ENCODE data around the gene ELP4. TPM values are rescaled to one million over a fixed set of nuclear protein-coding genes. Genes with fewer than 3 reads are reported as not detected.

The ELP4 gene
- total and polyA plus RNA-seq, 2 donors (not counting 1 experiment from before 2014, with no cell fraction given) = 7.1 to 31.3 TPM

GRCh38 chr11:31606893-31607292 is 97.3 kb downstream of the ELP4 start:
- Mint-ChIP-seq H3K27ac (no peak overlapping the region), H3K4me3 (no peak overlapping the region), H3K27me3 (no peaks in the 10 kb centered on the region), H3K9me3 (ENCODE audit: insufficient read depth) (no peaks in the 10 kb centered on the region), H3K4me1 (no peaks in the 10 kb centered on the region)
- no peaks in the 10 kb centered on the region for H3K4me1 ChIP-seq (ENCODE audit: control insufficient read depth in 2 of 2, insufficient read depth in 2 of 2, low read length in 2 of 2)
- H2AFZ ChIP-seq (ENCODE audit: insufficient read depth, low read depth, low read length, poor library complexity, severe bottlenecking) = no peak overlapping the region
- H3K27me3 ChIP-seq (replicated peaks in 1 of 4; ENCODE audit: control extremely low read depth in 1 of 4, control insufficient read depth in 3 of 4, insufficient read depth in 4 of 4, low read length in 3 of 4) = no peaks in the 10 kb centered on the region
- no peak overlapping the region for H3K4me2 ChIP-seq (replicated peaks; ENCODE audit: low read depth, low read length, poor library complexity, severe bottlenecking)
- CTCF ChIA-PET = no interaction called here
- H4K20me1 ChIP-seq (ENCODE audit: control insufficient read depth, insufficient read depth, low read length, poor library complexity, severe bottlenecking) = no peaks in the 10 kb centered on the region
- POLR2A ChIA-PET = no interaction called here
- no peaks in the 10 kb centered on the region for H3K36me3 ChIP-seq (replicated peaks in 1 of 2; ENCODE audit: control extremely low read depth in 1 of 2, control insufficient read depth in 1 of 2, extremely low read depth in 1 of 2, insufficient read depth in 2 of 2, low read length in 1 of 2)
- ATAC-seq (ENCODE audit: low read depth) = no peak
- H3K9me3 ChIP-seq (ENCODE audit: control extremely low read depth in 1 of 3, control insufficient read depth in 2 of 3, insufficient read depth in 1 of 3, low read length in 2 of 3) = no peaks in the 10 kb centered on the region
- 100% methylated on average over 2 of the region's 2 CpGs for WGBS (ENCODE audit: insufficient coverage)
- no peak for DNase-seq
- TF ChIP-seq EZH2 (IDR thresholded peaks at IDR 0.05; ENCODE audit: borderline replicate concordance, insufficient read depth, low read depth, low read length, poor library complexity, severe bottlenecking) = no peak
- TF ChIP-seq, protein P1, sequence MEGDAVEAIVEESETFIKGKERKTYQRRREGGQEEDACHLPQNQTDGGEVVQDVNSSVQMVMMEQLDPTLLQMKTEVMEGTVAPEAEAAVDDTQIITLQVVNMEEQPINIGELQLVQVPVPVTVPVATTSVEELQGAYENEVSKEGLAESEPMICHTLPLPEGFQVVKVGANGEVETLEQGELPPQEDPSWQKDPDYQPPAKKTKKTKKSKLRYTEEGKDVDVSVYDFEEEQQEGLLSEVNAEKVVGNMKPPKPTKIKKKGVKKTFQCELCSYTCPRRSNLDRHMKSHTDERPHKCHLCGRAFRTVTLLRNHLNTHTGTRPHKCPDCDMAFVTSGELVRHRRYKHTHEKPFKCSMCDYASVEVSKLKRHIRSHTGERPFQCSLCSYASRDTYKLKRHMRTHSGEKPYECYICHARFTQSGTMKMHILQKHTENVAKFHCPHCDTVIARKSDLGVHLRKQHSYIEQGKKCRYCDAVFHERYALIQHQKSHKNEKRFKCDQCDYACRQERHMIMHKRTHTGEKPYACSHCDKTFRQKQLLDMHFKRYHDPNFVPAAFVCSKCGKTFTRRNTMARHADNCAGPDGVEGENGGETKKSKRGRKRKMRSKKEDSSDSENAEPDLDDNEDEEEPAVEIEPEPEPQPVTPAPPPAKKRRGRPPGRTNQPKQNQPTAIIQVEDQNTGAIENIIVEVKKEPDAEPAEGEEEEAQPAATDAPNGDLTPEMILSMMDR (IDR thresholded peaks at IDR 0.05) = no peak
- no peaks in the 10 kb centered on the region for H3K79me2 ChIP-seq (ENCODE audit: control insufficient read depth, insufficient read depth, low read length)
- H3K27ac ChIP-seq (ENCODE audit: low read length in 2 of 2) = no peak overlapping the region
- no peak overlapping the region for H3K4me3 ChIP-seq (ENCODE audit: control extremely low read depth in 1 of 5, extremely low read depth in 1 of 5, insufficient read depth in 1 of 5, low read depth in 2 of 5, low read length in 4 of 5)
- intact Hi-C loops (cut with micrococcal nuclease) = no loop called here
- no peak overlapping the region for H3K9ac ChIP-seq (ENCODE audit: low read length)

GRCh38 chr11:31607914-31608313 is 98.3 kb downstream of the ELP4 start:
- Histone ChIP-seq H3K9ac (ENCODE audit: low read length) (no peak overlapping the region), H3K4me1 (ENCODE audit: control insufficient read depth in 2 of 2, insufficient read depth in 2 of 2, low read length in 2 of 2) (no peaks in the 10 kb centered on the region), H3K4me2 (replicated peaks; ENCODE audit: low read depth, low read length, poor library complexity, severe bottlenecking) (no peak overlapping the region), H3K36me3 (replicated peaks in 1 of 2; ENCODE audit: control extremely low read depth in 1 of 2, control insufficient read depth in 1 of 2, extremely low read depth in 1 of 2, insufficient read depth in 2 of 2, low read length in 1 of 2) (no peaks in the 10 kb centered on the region), H4K20me1 (ENCODE audit: control insufficient read depth, insufficient read depth, low read length, poor library complexity, severe bottlenecking) (no peaks in the 10 kb centered on the region), H3K27me3 (replicated peaks in 1 of 4; ENCODE audit: control extremely low read depth in 1 of 4, control insufficient read depth in 3 of 4, insufficient read depth in 4 of 4, low read length in 3 of 4) (no peaks in the 10 kb centered on the region), H3K4me3 (ENCODE audit: control extremely low read depth in 1 of 5, extremely low read depth in 1 of 5, insufficient read depth in 1 of 5, low read depth in 2 of 5, low read length in 4 of 5) (no peak overlapping the region), H3K9me3 (ENCODE audit: control extremely low read depth in 1 of 3, control insufficient read depth in 2 of 3, insufficient read depth in 1 of 3, low read length in 2 of 3) (no peaks in the 10 kb centered on the region), H3K27ac (ENCODE audit: low read length in 2 of 2) (no peak overlapping the region), H2AFZ (ENCODE audit: insufficient read depth, low read depth, low read length, poor library complexity, severe bottlenecking) (no peak overlapping the region), H3K79me2 (ENCODE audit: control insufficient read depth, insufficient read depth, low read length) (no peaks in the 10 kb centered on the region)
- POLR2A ChIA-PET = no interaction called here
- DNase-seq (no peak), ATAC-seq (ENCODE audit: low read depth) (no peak)
- no peaks in the 10 kb centered on the region for H3K27me3 Mint-ChIP-seq
- H3K9me3 Mint-ChIP-seq (ENCODE audit: insufficient read depth) = no peaks in the 10 kb centered on the region
- TF ChIP-seq, protein P1 (IDR thresholded peaks at IDR 0.05) = no peak
- TF ChIP-seq EZH2 (IDR thresholded peaks at IDR 0.05; ENCODE audit: borderline replicate concordance, insufficient read depth, low read depth, low read length, poor library complexity, severe bottlenecking) = no peak
- WGBS (ENCODE audit: insufficient coverage) = 64% methylated on average over 3 of the region's 3 CpGs
- H3K27ac Mint-ChIP-seq = no peak overlapping the region
- no peaks in the 10 kb centered on the region for H3K4me1 Mint-ChIP-seq
- intact Hi-C loops (cut with micrococcal nuclease) = no loop called here
- no peak overlapping the region for H3K4me3 Mint-ChIP-seq
- CTCF ChIA-PET = no interaction called here

All from B cell (primary cell).